Globus pallidus (tissue), 1 donor: ENCODE data around the gene INPP5D.
"Not testable (repeated sequence)": the region's sequence is repeated elsewhere in the genome, so short reads cannot be mapped to it uniquely, and the experiment has no call there.

ENCODE experiments used
- DNase-seq: peaks from one replicate; pipeline ENCODE4 v3.0.0-alpha.2; 2015; ENCODE audit warnings: low spot score

Gene INPP5D

DNA sequence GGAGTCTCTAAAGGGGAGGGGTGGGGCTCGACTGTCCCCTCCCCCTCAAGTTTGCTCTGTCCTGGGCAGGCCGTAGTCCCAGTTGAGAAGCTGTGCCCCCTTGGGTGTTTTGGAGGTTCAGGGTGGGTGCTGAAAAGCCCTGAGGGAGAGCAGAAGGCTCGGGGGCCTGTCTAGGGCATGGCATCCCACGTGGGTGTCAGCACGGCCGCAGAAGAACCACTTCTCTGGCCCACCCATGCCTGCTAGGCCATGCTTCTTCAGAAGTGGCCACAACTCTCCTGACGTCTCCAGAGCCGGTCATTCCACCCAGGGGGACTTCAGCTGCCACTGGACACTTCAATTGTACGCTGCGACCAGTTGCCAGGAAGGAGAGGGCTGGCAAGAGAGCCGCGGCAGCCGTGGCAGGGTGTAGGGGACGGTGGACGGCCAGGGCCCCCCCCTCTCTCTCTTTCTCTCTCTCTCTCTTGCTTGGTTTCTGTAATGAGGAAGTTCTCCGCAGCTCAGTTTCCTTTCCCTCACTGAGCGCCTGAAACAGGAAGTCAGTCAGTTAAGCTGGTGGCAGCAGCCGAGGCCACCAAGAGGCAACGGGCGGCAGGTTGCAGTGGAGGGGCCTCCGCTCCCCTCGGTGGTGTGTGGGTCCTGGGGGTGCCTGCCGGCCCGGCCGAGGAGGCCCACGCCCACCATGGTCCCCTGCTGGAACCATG lies at the start of gene INPP5D:
INPP5D (plus strand) TSS at position 546 of the 704 bp plus-strand sequence; CDS start at position 683, 137 bp downstream.
- DNase-seq, result peak; percentile 58

DNA sequence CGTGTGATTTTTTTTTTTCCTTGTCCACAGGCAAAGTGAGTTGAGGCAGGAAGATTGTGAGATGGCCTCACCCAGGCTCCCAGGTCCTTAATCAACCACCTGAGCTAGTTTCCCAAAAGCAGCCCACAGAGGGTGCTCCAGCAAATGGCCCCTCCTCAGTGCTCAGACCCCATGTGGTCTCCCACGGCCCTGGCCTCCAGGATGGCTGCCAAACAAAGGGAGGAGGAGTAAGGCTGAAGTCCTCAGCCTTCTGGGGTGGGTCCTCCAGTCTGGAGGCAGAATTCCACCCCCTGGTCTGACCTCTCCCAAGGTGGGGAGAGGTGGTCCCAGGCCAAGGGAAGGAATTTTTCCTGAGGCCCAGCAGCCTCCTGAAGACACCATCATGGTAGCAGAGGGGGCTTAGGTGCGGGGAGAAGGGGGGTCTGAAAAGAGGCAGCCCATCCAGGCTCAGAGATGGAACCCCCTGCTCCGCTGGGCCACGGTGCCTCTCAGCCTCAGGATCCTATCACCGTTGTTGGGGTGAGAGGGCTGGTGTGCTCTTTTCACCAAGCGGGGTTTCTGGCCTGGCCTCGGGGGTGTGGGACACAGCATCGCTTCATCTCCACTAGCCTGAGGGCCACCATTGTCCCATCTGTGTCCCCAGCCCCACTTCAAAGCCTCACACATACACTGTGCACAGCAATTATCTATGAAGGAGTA lies 49.4 kb upstream of the INPP5D start:
- no peak for DNase-seq

DNA sequence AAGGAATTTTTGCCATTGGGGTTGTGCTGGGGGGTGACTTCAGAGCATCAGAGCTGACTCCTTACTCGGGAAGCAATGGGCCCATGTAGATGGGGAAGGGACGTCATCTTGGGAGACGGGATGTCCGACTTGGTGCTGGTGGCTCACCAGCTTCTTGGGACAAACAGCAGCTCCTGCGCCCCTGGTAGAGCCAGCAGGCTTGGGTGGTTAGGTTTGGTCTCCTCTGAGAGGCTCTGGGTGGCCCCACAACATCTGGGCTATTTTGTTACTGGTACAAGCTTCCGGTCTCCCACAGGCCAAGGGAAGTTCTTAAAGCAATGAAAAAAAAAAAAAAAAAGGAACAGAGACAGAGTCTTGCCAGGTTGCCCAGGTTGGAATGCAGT lies 48.9 kb upstream of the INPP5D start:
- no peak for DNase-seq

DNA sequence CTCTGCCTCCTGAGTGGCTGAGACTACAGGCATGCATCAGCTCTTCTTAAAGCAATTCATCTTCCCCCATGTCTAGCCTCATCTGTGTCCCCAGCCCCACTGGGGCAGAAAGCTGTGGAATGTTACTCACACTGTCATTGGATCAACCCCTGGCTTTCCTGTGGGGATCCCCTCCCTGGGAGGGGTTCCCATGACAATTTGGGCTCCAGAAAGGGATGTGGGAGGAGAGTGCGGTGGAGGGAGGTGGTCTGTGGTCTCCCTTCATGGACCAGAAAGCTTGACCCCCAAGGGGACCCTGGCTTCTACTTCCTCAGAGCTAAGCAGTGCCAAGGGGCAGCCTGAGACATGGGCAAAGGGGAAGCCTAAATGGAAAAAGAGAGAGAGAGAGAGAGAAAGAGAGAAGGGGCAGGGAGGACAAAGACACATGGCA lies 48.4 kb upstream of the INPP5D start:
- no peak for DNase-seq

DNA sequence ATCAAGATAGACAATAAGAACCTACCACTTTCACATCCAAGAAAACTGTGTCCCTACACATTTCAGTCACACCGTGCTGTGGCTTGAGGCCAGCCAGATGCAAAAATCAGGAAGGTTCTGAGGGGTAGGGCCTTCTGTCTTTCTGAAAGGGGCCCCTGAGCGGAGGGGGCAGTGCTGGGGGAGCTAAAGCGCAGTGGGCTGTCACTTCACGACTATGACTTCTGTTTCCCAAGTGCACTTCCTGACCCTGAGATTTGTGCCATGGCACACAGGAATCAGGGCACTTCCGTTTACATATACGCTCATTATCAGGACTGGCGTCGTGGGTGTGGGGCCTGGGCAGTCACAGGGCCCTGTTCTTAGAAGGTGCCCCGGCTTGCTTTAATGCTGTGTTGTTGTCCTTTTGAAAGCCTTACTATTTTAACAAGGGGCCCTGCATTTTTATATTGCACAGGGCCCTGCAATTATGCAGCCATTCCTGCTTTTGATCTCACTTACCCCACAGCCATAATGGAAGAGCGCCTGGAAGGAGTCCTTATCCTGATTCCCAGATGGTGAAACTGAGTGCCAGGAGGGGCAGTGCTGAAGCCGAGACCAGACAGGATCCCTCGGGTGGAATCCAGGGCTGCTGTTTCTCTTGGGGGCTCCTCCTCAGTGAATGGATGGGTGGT lies 47.7 kb upstream of the INPP5D start:
- no peak for DNase-seq

DNA sequence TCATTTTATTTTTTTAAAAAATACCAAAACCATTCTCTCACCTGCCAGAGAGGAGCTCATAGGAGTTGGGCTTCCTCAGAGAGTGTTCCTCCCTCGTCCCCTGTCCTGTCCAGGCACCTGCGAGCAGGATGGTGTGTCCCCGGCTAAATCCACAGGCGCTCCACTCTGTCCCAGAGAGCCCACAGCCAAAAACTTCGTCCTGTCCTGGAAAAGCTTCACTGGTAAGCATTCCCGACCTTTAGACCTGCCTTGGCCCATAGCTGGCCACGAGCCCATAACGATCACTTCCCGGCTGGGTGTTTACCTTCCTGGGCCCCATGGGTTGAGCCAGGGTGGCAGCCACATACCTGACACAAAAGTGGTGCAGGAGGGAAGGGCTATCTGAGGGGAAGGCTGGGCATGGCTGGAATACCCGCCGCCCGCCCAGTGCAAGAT lies 47.1 kb upstream of the INPP5D start, which contains the start of gene NGEF:
NGEF (minus strand) TSS at position 230 of the 435 bp plus-strand sequence. CDS start 38,366 bp downstream, outside the sequence.
- no peak for DNase-seq

DNA sequence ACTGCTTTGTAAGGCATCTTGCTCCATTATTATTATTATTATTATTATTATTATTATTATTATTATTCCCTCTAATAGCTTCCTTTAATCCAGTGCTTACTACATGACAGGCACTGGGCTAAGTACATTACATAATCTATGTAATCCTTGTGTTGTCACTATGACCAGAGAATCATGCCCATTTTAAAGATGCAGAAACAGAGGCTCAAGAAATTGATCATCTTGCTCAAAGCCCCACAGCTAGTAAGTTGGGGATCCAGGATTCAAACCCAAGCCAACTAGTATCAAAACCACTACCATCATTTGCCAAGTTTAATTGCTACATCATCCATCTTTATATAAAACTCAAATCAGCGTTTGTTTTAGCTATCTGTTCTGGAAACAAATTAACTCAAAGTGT lies 46.5 kb upstream of the INPP5D start:
- DNase-seq, result no peak

DNA sequence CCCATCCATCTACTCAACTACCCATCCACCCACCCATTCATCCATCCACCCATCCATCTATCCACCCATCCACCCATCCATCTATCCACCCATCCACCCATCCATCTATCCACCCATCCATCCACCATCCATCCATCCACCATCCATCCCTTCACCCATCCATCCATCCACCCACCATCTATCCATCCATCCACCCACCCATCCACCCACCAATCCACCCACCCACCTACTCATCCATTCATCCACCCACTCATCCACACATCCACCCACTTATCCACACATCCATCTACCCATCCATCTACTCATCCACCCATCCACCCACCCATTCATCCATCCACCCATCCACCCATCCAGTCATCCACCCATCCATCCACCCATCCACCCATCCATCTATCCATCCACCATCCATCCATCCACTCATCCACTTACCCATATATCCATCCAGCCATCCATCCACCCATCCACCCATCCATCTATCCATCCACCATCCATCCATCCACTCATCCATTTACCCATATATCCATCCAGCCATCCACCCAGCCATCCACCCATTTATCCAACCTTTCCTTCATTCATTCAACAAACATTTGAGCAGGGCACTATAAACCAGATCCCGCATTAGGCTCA lies 45.0 kb upstream of the INPP5D start:
- DNase-seq, result no peak

DNA sequence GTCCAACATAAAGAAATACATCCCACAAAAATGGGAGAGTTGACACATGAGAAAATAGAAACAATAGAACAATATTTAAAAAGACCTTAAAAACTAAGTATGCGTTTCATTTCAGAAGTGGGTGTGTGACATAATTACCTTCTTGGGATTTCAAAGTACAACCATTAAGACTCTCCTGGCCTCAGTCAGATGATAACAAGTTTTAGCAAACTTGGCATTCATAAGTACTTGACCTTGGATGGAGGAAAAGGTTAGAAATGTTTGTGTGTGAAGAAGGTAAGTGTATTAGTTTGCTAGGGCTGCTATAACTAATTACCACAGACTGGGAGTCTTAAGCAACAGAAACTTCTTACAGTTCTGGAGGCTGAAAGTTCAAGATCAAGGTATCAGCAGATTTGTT lies 42.2 kb upstream of the INPP5D start:
- DNase-seq, result no peak

DNA sequence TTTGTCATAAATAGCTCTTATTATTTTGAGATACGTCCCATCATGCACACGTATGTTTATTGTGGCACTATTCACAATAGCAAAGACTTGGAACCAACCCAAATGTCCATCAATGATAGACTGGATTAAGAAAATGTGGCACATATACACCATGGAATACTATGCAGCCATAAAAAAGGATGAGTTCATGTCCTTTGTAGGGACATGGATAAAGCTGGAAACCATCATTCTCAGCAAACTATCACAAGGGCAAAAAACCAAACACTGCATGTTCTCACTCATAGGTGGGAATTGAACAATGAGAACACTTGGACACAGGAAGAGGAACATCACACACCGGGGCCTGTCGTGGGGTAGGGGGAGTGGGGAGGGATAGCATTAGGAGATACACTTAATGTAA lies 40.5 kb upstream of the INPP5D start:
- DNase-seq, result not testable (repeated sequence)

DNA sequence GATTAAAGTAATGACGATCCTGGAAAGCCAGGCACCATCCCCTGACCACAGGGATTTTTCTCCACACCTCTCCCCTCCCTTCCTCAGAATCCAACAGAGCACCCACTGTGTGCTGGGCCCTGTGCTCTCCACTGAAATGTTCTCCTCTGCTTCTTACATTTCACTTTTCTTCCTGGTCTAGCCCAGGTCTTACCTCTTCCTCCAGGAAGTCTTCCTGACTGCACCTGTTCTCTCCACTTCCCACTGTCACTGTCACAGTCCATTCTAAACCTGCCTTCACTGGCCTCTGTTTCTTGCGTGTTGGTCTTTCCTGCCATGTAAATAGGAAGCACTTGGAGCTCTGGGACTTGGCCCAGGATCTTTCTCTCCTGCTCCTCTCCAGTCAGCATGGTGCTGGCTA lies 39.7 kb upstream of the INPP5D start:
- no peak for DNase-seq

DNA sequence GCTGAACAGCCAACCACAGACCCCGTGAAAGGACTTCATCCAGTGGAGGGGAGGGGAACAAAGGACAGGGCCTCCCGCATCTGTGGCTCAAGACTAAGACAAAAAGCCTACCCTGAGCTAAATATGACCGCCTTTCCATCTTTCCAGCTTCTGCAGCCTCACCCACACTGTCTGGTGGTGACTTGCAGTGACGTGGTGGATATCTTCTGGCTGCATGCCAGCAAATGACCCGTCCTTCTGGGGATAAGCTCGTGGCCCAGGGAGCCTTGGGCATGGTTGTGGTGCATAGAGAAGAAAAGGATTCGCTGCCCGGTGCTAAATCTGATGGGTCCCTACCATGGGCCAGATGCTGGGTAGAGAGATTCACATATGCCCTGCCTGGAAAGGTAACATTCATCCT lies 38.4 kb upstream of the INPP5D start:
- no peak for DNase-seq

DNA sequence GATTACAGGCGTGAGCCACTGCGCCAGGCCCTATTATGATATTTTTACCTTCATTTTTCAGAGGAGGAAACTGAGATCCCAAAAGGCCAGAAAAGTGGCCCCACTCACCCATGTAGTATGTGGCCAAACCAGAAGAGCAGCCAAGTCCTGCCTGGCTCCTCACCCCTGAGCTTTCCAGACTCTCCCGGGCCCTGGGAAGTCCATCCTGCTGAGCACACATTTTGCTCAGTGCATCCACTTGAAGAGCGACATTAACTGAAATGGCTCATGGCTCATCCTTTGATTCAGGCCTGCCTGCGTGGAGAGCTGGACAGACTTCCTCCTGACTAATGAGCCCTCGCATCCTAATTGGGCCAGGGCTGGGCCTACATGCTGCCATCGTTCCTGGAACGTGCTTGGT lies 37.6 kb upstream of the INPP5D start:
- no peak for DNase-seq

DNA sequence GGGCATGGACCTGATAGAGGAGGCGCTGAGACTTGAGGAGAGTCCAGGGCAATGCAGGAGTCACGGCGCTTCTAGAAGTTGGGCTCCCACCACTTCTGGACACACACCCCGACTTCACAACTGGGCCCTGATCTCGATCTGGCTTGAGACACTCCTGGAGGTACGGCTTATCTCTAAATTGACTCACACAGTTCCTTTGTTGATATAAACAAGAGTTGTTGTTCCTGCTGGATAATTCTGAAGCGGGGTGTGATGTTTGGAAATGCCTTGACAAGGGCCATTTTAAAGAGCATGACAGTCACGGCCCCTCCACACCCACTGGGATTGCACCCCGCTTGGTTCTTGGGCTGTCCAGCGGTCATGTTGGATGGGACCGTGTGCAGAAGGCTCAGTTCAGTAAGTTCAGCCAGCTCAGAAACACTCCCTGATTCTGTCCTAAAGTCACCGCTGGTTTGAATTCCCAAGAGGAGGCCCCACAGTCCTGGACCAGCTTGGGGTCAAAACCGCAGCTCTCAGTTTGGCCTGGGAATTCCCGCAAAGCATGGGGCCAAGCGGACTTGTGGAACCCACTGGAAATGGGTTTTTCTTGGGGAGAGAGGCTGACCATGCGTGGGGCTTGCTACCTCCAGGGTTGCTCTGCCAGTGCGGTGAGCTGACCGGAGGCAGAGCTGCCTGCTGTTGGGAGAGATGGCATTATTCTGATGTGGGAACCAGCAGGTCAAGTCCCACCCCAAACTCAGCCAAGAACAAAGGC lies 37.0 kb upstream of the INPP5D start:
- no peak for DNase-seq

DNA sequence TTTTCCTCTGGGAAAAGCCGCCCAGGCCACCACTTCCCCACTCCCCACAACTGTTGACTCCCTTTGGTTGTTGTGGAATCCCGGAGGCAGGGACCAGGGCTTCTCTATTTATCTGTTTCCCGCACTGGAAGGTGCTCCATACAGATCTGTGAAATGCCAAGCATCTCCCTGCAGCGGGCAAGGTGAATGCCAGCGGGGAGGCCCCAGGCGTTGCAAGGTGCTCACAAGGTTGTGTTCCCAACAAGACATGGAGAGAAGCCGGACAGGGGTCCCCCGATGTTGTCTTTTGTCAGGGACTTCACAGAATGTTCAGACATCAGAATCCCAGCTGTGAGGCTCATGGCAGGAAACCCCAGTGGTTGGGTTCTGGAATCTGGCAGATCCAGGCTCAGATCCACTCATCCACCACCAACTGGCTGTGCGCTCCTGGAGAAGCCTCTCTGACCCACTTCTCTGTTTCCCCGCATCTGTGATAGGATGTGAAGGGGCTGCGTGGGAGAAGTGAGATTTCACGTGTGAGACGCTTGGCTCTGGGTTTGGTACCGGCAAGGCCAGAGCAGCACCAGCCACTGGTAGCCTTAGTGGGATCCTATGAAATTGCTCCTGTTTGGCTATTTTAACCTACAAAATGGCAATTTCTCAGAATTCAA lies 36.3 kb upstream of the INPP5D start:
- DNase-seq, result no peak

DNA sequence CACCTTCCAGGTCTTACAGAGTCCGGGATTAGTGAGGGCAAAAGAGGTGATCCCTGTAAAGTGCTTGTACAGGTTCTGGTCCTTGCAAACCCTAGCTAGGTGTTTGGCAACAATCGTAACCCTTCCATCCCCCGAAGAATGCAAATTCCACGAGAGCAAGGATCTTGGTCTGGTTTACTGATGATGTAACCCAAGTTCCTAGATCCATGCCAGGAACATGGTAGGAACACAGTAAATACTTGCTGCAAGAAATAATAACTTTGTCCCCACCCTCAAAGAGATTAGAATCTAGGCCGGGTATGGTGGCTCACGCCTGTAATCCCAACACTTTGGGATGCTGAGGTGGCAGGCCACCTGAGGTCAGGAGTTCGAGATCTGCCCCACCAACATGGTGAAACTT lies 34.4 kb upstream of the INPP5D start:
- DNase-seq, result no peak

DNA sequence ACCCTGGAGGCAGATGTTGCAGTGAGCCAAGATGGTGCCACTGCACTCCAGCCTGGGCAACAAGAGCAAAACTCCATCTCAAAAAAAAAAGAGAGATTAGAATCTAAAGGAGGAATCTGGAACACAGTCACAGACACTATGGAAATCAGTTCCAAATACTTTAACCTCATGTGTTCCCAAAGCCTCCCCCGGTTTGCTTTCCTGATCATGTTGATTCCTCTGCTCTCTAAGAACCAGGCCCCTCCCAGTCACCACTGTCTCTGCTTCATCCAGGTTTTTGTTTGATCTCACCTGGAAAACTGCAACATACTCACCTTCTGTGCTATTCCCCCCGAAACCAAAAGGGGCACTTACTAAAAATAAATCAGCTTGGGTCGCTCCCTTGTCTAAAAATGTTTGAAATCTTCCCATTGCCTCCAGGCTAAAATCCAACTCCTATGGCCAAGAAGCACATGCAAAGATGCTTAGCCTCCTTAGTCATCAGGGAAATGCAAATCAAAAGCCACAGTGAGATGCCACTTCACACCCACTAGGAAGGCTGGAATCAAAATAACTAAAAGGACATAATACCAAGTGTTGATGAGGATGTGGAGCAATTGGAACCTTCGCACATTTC lies 33.8 kb upstream of the INPP5D start:
- DNase-seq, result no peak

DNA sequence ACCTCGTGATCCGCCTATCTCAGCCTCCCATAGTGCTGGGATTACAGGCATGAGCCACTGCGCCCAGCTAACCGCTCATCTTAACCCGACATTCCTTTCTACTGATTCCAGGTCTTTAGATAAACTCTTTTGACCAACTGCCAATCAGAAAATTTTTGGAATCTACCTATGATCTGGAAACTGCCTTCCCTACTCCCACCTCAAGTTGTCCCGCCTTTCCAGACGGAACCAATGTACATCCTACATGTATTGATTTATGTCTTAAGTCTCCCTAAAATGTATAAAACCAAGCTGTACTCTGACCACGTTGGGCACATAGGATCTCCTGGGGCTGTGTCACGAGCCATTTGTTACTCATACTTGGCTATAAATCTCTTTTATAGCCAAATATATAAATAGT lies 30.8 kb upstream of the INPP5D start:
- DNase-seq, result no peak

DNA sequence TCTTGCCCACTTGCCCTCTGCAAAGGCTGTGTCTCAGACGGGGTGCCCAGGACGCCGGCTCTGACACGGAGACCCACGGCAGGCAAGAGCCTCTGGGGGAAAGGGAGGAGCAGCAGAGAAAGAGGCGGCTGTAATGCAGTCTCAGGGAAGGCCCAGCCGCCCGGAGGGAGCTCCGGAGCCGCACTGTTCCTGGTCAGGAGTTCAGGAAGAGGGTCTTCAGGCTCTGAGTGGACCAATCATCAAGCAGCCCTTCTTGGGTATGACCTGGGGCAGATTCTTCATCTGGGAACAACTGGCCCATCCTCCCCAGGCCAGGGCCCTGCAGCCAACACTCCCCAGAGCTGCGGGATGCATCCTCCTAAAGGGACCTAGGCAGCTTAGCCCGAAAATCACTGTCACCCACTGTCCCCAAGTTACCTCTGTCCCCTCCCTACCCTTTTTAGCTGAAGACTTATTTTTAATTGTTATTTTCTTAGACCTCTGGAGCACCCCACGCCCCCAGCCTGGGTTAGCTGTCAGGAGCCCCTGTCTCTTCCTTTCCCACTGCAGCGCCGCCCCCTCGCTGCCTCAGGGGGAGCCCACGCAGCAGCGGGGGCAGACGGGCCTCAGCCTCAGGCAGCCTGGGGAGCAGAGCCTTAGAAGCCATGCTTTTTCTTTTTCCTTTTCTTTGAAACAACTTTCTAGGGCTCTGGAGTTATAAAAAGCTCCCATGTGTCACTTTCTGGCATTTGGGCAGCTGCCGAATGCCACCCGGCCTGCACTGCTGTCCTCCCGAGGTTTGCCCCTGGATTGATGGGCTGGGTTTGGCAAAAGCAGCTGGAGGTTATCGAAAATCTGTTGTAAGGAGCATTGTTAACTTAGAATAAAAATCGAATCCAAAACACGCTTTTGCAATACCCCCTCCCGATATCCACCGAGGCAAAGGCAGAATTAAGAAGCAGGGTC lies 28.3 kb upstream of the INPP5D start:
- no peak for DNase-seq
